ENCODE measurements around the gene SORCS2.

Gene SORCS2

DNA sequence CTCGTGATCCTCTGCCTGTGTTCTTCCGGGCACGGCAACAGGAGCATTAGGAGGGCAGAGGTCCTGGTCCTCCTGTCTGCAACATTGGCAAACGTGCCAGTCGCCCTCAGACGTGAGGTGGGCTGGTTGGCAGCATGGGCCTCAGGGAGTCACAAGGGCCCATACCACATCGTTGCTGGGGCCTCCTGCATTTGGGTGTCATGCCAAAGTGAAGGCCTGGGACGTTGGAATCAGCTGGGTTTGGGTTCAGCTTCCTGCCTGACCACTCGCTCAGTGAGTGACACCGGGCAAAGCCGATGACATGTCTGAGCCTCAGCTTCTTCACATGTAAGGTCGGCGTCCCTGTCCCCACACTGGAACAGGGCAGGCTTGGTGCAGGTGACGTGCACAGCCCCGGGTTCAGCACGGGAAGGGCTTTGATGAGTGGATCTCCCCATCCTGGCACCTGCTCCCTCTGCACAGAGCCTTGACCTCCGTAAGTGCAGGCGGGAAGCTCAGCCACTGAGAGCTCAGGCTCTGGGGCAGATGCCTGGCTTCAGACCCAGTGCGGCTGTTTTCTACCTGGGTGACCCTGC lies 150.8 kb downstream of the SORCS2 start:
- TF ChIP-seq, protein P1, sequence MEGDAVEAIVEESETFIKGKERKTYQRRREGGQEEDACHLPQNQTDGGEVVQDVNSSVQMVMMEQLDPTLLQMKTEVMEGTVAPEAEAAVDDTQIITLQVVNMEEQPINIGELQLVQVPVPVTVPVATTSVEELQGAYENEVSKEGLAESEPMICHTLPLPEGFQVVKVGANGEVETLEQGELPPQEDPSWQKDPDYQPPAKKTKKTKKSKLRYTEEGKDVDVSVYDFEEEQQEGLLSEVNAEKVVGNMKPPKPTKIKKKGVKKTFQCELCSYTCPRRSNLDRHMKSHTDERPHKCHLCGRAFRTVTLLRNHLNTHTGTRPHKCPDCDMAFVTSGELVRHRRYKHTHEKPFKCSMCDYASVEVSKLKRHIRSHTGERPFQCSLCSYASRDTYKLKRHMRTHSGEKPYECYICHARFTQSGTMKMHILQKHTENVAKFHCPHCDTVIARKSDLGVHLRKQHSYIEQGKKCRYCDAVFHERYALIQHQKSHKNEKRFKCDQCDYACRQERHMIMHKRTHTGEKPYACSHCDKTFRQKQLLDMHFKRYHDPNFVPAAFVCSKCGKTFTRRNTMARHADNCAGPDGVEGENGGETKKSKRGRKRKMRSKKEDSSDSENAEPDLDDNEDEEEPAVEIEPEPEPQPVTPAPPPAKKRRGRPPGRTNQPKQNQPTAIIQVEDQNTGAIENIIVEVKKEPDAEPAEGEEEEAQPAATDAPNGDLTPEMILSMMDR (conservative IDR thresholded peaks at IDR 0.05; ENCODE audit: low read depth, low read length), result no peak
- no peak for DNase-seq (ENCODE audit: low read depth)
- no peak overlapping the region for H3K4me3 ChIP-seq (ENCODE audit: low read depth, low read length)

DNA sequence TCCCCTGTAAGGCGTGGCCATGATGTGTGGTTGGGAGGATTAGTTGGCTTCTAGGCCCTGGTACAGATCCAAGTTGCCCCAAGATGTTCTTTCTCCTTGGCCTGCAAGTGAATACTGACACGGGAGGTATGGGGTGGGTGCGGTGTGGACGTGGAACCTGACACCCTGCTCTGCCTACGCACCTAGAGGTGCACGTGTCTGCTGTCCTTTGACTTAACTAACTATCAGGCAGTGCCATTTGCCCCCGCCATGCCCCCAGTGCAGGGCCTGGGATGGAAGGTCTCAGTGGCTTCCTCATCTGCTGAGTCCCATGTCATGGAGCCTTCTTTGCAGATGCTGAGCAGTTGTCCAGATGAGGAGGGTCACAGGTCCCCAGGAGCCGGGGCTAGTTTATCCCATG lies 151.6 kb downstream of the SORCS2 start:
- TF ChIP-seq, protein P1 (conservative IDR thresholded peaks at IDR 0.05; ENCODE audit: low read depth, low read length), result no peak

DNA sequence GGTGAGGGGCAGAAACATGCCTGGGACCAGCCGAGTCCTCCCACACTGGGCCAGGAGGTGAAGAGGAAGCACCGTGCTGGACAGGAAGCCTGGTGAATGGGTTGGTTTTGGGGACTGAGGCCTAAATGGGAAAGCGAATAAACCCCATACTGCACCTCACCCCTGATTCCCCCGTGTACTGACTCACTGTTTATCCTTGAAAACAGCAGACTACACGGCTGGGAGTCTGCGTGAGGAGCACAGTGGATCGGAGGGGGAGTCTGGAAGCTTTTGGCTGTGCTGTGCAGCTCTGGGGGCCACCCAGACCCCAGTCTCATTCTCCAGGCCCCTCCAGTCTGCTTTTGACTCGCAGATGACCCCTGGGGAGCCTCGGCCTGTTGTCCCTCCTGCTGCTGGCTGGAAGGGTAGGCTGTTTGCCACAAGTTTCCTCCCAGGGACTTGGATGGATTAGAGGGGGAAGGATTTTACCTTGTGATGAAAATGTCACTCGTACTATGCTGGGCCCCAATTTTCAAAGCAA lies 152.4 kb downstream of the SORCS2 start:
- TF ChIP-seq, protein P1 (conservative IDR thresholded peaks at IDR 0.05; ENCODE audit: low read depth, low read length), result no peak
- H3K4me3 ChIP-seq (ENCODE audit: low read depth, low read length), result no peak overlapping the region
- no peak for DNase-seq (ENCODE audit: low read depth)

More for the DNA sequence above, 151.6 kb downstream of the SORCS2 start:
- no peak for DNase-seq (ENCODE audit: low read depth)
- H3K4me3 ChIP-seq (ENCODE audit: low read depth, low read length), result no peak overlapping the region

DNA sequence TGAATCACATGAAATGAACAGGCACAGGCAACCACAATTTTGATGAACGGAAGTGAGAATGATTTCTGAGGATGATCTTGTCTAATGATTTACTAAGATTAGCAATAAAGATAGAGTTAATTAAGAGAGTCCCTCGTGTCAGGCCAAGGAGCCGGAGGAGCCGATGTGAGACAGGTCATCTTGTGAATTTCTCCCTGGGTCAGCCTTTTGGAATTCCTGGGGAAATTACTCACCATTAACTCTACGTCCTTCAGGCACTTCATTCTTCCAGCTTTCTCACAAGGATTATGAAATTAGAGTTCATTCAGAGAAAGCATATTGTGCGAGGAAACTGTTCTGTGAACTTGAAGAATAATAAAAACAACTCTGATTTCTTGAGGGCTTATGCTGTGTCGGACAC lies 155.6 kb downstream of the SORCS2 start:
- TF ChIP-seq, protein P1 (conservative IDR thresholded peaks at IDR 0.05; ENCODE audit: low read depth, low read length), result no peak
- H3K4me3 ChIP-seq (ENCODE audit: low read depth, low read length), result no peak overlapping the region

DNA sequence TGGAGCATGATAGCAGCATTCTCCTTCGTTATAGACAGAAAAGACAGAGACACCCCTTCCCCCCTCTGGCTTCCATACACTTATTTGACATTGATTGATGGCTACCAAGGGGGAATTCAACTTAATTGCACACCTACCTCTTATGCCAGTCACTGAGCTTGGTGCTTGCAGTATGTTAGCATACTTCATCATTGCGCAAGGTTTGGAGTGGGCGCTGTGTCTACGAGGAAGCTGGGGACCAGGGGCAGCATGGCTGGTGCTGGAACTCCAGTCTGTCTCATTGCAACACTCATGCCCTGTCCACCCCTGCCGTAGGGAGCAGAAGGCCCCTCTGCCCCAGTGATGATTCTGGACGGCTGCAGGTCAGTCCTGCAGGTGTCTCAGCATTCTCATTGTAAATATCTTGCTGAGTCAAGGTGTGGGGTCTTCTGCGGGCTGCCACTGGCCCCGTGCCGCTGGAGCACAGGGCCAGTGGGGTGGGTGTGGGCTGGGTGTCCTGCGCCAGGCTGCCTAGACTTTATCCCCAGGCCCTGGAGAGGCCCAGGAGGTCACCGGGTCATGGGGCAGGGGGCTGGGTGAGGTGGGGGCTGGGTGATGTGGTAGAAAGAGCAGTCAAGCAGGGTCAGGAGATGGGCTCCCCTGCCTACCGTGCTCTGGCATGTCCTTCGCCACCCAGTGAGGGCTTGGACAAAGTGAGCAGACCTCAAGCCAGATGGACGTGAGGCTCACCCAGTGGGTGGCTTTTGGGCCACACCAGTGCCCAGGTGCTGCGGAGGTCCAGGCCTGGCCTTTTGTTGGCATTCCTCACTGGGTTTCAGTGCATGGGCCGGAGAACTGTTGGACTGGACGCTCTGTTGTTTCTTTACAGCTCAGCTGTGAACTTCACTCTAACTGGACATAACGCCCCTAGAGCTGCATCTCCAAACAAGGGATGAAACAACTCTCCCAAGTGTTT lies 156.9 kb downstream of the SORCS2 start:
- H3K4me3 ChIP-seq (ENCODE audit: low read depth, low read length), result no peak overlapping the region
- DNase-seq (ENCODE audit: low read depth), result no peak
- TF ChIP-seq, protein P1 (conservative IDR thresholded peaks at IDR 0.05; ENCODE audit: low read depth, low read length), result no peak

More for the DNA sequence above, 155.6 kb downstream of the SORCS2 start:
- DNase-seq (ENCODE audit: low read depth), result peak; percentile 17

DNA sequence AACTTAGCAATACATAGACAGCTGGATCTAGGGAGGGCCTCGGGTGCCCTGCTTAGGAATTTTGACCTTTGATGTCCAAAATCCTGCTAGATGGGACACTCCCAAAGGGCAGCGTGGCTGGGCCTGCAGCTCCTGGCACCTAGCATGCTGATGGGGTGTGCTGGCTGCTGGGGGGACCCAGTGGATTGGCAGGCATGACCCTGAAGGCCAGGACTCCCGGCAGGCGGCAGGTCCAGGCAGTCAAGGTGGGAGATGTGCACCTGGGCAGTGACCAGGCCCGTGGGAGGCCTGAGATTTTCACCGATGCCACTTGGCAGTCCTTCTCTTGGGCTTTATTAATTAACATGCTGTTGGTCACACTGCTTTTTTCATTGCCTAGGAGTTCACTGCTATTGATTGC lies 158.1 kb downstream of the SORCS2 start:
- no peak for DNase-seq (ENCODE audit: low read depth)
- H3K4me3 ChIP-seq (ENCODE audit: low read depth, low read length), result no peak overlapping the region
- TF ChIP-seq, protein P1 (conservative IDR thresholded peaks at IDR 0.05; ENCODE audit: low read depth, low read length), result no peak

Data from choroid plexus epithelial cell (primary cell).